ENCODE measurements around the gene LLPH.

- no peak for TF ChIP-seq BACH2 (CRISPR knock-in tag; IDR thresholded peaks at IDR 0.05; ENCODE audit: borderline replicate concordance)
- TF ChIP-seq PATZ1 (CRISPR knock-in tag; IDR thresholded peaks at IDR 0.05; ENCODE audit: borderline replicate concordance) = no peak
Observed at GRCh38 chr12:66140731-66141130, 10.2 kb upstream of the LLPH start.

Data from SK-N-SH treated with all-trans-retinoic acid at 6 μM for 48 hours (cell line).